HG03342 (cell line): ENCODE data around the gene RSPH1.

Experiments used
- ATAC-seq: cut with Tn5 transposase; IDR thresholded peaks from one replicate; pipeline ENCODE4 v1.9.1; 2021; ENCODE audit warnings: mild to moderate bottlenecking, moderate library complexity; ENCODE audit not compliant: unreplicated experiment

The RSPH1 gene

DNA sequence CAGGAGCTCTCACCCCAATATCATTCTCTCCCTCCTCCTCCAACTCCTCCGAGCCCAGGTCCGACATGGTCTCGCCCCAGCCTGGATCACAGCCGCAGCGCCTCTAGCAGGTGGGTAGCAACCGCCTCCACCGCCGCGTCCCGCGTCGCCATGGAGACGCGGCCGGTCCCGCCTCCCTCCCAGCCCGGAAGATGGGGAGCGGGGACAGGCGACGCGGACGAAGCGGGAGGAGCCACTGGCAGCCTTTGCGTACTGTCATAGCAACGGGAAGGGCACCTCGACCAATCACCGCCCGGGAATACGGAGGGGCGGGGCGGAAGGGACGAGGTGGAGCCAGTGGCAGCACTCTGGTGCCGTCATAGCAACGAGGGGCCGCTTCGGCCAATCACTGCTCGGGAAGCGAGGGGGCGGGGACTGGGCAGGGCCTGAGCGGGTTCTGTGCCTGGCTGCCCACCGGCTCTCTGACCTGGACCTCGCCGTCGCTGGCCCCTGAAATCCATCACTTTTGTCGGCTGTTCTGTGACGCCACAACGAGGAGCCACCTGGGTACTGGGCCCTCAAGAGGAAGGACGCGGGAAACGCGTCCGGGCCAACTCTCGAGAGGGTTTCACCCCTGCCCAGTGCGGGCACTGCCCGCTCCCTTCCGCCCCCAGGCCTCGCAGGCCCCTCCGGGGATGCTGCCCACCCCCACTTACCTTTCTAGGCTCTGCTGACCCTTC is at the start of gene RSPH1:
RSPH1 (minus strand) TSS at position 105 of the 719 bp plus-strand sequence; CDS start at position 67, 38 bp downstream.
- peak; percentile 95 for ATAC-seq

DNA sequence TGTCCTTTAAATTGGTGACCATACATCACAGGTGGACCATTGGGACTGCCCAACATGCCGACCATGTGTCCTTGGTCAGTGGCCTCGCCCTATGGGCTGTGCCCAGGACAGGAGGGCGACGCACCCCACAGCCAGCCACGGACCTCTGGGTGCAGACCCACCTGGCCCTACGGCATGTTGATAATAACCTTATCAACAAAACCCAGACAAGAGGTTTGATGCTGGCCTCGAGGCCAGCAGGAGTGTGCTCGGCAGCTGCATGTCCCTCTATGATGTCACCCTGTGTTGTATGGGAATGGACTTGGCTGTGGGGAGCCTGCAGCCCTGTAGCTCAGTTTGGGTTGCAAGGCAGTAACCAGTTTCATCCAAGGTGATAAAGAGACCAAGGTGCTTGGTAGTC is 49.7 kb upstream of the RSPH1 start:
- no peak for ATAC-seq

DNA sequence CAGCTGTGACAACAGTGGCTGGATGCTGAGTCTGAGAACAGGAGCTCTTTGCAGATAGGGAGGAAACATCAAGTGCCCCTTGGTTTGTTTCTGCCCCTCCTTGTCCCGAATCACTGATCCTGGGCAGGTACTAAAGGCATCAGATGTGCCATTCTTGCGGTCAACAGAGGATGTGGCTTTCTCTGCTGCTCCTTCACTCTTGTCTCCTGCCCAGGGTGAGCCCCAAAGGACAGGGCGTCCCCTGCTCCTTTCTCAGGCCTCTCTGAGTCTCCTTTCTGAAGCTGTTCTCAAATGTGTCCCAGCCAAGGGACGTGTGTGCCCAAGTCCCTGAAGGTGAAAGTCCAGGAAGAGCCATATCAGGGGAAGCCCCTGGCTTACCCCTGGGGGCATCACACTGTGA is 49.3 kb upstream of the RSPH1 start:
- no peak for ATAC-seq

DNA sequence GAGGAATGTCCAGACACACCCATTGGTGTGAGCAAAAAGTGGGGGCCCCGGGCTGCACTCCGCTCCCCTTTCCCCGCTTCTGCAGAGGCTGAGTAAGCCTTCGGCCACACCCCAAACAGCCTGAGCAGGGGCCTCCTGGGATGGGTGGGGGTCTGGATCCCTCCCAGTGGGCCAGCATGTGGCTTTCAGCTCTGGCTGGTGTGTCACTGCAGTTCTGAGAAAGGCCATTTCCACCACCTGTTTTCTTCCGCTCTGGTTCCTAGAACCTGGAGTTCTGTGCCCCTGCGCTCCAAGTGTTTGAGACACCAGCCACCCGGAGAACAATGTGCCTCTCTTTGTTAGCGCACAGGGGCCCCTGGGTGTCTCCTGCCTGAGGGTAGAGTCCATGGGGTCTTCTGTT is 48.5 kb upstream of the RSPH1 start:
- no peak for ATAC-seq

DNA sequence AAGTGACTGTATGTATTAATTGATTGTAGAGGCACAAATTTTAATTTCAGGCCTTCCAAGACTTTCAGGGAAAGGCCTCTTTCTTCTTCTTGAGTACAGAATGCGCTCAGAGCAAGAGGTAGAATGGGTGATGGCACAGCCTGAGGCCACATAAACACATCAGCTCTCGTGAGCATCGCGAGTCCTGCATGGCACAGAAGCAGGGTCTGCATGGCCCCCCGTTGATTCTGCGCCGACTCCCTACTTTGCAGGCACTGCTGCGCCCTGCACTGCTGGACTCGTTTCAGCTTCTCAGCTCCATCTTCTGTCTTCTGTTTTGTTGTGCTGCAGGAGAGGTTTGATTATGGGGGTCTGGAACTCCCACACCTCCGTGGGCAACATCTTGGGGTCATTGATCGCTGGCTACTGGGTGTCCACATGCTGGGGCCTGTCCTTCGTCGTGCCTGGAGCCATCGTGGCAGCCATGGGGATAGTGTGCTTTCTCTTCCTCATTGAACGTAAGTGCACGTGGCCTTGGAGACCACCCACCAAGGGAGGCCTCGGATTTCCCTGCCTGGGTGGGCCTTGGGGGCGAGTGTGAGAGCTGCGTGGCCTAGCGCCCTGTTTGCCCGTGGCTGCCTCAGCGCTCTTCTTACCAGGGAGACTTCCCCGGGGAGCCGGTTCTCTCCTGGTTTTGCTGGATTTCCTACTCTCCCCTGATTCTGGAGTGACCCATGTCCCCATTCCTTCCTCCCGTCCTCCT is 47.3 kb upstream of the RSPH1 start:
- no peak for ATAC-seq

DNA sequence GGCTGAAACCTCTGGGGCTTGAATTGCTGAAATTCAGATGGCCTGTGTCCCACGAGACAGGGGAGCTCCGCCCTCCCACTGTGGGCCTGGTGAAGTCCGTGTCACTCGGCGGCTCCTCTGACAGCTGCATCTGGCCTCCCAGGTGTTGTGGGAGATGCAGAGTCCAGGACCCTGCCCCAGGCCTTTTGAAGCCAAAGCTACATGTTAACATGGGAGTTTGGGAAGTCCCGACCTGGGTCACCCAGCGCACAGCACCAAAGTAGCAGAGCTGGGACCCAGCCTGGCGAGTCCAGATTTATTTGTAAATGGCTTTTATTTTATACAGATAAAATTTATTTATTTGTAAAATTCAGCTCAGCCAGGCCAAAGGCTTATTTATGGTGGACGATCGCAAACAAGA is 46.6 kb upstream of the RSPH1 start:
- ATAC-seq: no peak

DNA sequence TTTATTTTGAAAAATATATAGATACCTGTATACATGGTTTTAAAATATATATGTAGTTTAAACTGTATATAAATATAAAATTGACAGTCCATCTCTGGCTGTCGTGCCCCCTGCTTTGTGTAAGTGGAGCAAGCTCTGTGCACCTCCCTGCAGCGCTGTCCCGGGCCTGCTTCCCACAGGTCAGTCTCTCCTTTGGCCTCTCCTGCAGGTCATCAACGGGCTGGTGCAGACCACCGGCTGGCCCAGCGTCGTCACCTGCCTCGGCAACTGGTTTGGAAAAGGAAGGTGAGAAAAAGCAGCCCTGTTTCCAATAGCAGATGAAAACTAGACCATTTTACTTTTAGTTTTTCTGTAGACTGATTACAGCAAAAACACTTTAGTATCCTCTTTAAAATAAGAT is 46.2 kb upstream of the RSPH1 start:
- no peak for ATAC-seq

DNA sequence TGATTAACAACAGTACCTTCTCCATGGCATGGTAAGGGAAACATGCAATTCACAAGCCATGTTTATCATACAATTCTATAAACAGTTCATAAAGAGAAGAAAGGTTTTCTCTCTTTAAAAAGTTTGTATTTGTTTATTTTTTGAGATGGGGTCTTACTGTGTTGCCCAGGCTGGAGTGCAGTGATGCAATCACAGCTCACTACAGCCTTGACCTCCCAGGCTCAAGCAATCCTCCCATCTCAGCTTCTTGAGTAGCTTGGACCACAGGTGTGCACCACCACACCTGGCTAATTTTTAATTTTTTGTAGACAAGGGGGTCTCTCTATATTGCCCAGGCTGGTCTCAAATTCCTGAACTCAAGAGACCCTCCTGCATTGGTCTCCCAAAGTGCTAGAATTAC is 45.6 kb upstream of the RSPH1 start:
- ATAC-seq: no peak

DNA sequence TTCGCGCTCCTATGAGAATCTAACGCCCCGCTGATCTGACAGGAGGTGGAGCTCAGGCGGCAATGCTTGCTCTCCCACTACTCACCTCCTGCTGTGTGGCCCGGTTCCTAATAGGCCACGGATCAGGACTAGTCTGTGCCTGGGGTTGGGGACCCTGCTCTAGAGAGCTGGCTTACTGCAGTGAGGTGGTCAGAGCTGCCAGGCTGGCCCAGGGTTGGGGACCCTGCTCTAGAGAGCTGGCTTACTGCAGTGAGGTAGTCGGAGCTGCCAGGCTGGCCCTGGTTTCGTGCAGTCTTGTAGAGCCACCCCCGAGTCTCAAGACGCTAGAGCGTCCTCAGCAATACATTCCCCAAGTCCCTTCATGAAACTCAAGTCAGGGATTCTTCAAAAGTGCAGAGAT is 45.1 kb upstream of the RSPH1 start:
- ATAC-seq: no peak

DNA sequence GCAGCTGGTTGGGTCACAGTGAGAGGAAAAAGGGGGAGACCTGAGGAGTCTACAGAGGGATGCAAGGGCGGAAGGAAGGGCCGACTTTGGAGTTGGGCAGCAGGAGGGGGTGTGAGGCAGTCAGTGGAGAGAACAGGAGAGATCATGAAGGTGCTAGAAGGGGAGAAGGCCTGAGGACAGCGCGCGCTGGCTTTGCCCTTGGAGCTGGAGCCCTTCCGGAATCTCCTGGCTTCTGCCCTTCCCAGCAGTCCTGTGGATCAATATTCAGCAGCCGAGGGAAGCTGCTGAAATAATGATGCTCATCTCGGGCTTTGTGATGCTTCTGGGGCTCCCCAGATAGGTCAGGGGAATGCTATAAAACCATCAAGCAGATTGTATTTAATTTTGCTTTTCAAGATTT is 44.4 kb upstream of the RSPH1 start:
- no peak for ATAC-seq

DNA sequence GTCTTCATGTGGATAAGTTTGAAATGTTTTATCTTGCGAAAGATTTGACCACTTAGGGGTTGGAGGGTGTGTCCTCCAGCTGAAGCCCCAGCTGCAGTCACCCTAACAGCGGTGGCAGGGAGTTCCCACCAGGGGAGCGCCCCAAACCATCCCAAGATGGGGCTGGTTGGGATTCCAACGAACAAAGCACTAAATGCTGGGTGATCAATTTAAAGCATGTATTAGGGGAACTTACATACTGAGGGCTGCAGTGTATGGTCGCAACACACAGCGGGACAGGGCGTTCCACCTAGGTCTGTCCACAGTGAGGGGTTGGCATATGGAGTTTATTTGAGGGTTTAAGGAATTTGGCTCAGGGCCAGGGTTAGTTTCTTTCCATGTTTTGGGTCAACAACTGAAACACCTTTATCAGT is 43.9 kb upstream of the RSPH1 start:
- ATAC-seq: no peak

DNA sequence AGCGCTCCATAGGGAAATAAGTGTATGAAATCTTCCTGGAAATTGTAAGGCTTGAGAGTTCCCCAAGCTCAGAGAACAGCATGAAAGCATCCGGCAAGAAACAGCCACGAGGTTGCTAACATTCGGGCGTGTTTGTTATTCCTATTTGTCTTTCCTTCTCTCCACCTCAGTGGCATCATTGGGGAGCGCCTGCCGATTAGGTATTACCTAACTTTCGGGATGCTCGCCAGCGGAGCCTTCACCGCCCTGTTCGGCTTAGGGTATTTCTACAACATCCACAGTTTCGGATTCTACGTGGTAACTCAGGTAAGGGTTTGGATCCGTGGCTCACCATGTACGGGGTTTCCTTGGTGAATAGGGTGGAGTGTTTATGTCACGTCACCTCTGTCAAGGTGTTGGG is 43.3 kb upstream of the RSPH1 start:
- no peak for ATAC-seq

DNA sequence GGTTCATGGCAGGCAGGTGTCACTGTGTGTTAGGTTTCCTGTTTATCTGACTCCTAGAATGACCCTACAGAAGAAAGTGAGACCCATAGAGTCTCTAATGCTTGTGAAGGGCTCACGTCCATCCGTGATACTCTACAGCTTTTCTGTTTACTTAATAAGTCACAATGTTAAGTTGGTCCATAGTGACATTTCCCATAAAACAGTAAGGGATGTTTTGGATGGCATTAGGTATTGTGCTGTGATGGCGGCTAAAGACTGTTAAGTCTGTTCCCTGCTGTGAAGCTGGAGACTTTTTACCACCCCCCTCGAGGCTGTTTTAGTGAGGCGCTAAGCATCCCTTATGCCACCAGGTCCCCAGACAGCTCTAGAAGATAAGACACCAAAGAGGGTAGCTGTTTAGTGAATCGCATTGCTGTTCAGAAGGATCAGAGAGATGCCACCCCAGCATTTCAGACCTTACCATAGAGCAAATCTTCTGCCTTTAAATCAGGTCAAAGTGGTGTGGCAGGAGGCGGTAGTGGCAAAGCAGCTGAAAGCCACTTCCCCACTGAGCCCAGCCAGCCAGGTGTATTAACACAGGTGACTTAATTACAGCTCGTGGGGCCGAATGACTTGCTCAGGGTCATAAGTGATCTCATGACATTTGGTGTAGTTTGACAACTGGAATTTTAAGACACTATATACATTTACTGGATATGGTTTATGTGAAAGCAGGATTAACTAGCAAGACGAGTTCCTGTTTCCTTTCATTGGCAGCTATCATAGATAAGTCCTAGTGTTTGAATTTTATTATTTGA is 42.7 kb upstream of the RSPH1 start:
- no peak for ATAC-seq

DNA sequence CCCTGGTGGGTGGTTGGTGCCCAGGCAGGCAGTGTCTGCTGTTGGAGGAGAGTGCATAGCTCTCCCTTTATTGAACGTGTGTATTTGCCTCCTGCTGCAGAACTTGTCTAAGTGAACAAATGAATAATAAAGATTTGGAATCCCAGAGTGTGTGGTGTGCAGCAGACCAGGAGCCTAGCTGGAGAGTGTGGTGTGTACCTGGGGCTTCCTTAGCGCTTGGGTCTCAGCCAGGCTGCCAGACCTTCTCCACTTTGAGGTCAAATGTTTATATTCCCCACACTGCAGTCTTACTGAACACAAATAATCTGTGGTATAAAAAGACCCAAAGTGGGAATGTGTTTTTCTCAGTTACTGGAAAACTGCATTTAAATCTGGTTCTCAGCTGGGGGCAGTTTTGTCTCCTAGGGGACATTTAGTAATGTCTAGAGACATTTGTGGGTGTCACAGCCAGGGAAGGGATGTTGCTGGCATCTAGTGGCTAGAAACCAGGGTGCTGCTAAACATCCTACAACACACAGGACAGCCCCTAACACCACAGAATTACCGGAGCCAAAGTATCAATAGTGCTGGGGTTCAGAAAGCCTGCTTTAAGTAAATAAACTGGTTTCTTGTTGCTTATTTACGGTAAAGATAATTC is 41.2 kb upstream of the RSPH1 start:
- no peak for ATAC-seq

DNA sequence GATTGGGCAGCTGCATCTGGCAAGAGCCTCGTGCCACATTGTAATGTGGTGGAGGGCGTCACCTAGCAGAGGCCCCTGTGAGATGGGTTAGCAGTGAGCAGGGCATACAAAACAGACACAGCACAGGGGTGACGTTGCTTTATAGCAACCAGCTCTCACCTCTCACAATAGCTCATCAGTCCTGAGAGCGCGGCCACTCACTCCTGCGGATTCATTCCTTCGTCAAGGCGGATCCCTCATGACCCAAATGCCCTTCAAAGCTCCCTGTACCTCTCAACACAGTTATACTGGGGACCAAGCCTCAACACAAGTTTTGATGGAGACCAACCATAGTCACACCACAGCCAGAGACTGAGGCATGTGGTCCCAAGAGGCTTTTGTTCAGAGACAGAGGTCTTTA is 40.6 kb upstream of the RSPH1 start:
- no peak for ATAC-seq

DNA sequence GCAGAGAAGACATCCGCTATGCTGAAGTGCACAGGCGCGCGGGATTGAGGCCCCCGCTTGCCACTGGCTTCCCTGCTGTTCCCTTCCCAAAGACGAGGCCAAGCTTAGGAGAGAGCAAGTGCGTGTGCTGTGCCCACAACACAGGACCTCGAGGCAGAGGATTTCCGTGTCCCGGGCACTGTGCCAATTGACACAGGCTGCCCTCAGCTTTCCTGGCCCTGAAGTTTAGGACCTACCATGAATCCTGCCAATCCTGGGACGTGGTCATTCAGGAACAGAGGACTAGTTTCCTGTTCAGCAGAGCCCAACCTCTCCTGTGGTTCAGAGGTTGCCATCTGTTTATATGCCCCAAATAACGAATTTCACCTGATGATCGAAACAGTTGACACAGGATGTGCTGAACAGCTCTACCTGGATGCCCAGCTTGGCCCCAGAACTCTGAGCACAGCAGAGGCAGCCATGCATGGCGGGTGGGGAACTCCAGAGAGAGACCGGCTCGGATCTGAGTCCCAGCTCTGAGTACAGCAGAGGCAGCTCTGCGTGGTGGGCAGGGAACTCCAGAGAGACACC is 39.7 kb upstream of the RSPH1 start:
- peak; percentile 62 for ATAC-seq

DNA sequence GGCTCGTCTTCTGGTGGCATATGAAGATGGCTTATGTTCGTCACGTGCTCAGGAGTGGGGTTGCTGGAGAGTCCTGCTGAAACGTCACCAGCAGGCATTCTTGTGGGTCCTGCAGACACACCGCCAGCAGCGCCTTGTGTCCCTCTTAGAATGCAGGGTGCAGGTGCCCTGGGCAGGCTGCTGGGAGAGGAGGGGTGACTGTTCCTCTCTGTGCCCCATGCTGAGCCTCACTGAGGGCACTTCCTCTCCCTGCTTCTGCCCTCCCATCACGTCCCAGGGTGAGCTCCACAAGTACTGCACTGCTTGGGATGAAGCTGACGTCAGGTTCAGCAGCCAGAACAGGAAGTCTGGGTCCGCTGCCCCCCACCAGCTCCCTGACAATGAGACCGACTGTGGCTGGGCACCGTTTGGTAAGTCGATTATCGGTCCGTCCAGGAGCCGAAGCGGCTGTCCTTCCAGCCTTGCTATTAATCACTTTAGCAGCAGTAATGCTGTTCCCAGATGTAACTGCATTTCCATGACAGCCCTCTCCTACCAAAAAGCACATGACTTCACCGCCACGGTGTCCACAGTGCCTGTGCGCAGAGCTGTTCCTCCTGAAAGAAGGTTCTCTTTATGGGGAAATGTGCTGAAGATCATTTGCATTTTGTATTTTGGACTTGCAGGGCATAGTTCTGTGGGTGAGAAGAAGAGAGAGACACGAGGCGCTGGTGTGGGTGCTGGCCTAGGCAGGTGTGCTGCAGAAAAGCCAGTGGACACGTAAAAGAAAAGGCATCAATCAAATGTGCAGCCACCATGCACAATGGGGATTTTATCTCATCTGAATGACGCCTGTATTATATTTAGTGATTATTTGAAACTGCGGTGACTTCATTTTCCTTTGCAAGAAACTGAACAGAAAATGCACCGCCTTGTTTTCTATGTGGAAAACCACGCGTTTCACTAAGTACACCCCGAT is 38.7 kb upstream of the RSPH1 start:
- ATAC-seq: peak; percentile 13

DNA sequence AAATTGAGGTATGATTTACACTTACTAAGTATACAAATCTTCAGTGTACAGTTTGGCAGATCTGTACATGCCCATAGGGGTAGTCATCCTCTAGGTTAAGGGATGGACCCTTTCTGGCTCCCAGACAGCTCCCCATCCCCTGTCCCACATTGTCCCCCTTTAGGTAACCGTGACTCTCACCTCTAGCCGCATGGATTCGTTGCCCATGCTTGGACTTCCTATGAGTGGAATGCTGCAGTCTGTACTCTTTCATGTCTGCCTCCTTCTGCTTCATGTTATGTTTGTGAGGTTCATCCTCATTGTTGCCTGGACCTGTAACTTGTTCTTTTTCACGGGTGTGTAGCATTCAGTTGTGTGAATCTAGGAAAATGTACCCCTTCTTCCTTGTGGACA is 37.9 kb upstream of the RSPH1 start:
- no peak for ATAC-seq

DNA sequence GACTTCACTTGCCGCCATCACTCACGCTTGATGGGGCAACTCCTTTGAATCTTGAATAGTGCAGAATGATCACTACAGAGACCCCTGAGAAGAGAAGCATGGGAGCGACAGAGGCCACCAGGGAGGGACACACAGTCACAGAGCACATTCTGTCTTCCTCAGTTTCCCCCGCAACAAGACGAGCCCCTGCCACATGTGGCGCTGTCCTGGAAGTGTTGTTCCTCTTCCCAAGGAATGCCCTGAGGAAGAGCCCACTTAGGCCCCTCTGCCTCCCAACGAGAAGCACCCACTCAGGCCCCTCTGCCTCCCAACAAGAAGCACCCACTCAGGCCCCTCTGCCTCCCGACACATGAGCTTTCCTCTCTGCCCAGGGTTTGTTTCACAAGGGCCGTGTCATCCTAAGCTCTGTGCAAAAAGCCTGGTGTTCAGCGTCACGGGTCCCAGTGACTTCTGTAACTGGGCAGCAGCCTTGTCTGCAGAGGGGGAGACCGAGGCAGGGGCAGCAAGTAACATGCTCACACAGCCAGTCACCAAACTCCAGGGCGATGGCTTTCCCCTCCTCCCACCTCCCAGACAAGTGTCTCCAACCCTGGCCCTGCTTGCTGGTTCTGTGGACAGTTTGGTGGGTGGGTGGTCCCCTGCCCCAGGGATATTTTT is 37.4 kb upstream of the RSPH1 start:
- ATAC-seq: no peak
